Measurements from ENCODE around the gene MCTS1. TPM values are rescaled to one million over a fixed set of nuclear protein-coding genes. Genes with fewer than 3 reads are reported as not detected.
"Not testable (repeated sequence)": the region's sequence is repeated elsewhere in the genome, so short reads cannot be mapped to it uniquely, and the experiment has no call there.

MCTS1 gene
- total RNA-seq, 1 donor from 2014 or later, result 27.2 TPM

DNA sequence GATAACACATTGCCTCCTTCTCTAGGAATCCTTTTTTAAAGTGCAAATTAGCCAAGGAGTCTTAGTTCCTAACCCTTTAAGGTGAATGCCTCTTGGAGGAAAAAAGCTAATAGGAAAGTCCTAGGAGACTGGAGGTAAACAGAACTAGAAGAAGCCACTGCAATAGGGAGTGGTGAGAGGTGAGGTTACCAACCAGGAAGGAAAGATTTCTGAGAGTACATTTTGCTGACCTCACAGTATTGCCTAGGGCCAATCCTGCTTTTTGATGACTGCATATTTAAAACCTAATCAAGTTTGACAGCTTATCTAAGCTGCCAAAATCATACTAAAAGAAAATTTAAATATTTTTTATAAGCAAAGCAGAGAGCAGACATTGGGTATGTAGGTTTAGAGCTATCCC lies 35.9 kb upstream of the MCTS1 start:
- Histone ChIP-seq H3K9ac (no peak overlapping the region), H3K27ac (no peak overlapping the region), H4K20me1 (ENCODE audit: low read depth) (no peaks in the 10 kb centered on the region), H3K4me3 (no peak overlapping the region), H3K27me3 (no peaks in the 10 kb centered on the region), H2AFZ (replicated peaks) (no peak overlapping the region), H3F3A (ENCODE audit: low read depth) (no peaks in the 10 kb centered on the region), H3K4me2 (no peak overlapping the region), H3K79me2 (ENCODE audit: low read depth) (no peaks in the 10 kb centered on the region), H3K4me1 (no peaks in the 10 kb centered on the region), H3K36me3 (no peaks in the 10 kb centered on the region), H3K9me3 (ENCODE audit: low read depth) (peaks cover 4% of the 10 kb centered on the region)
- H3K9me3 Mint-ChIP-seq, result peaks cover 2% of the 10 kb centered on the region
- H3K4me3 Mint-ChIP-seq, result no peak overlapping the region
- DNase-seq (ENCODE audit: low spot score), result no peak
- TF ChIP-seq EZH2 (IDR thresholded peaks at IDR 0.05) (no peak), CTCF (IDR thresholded peaks at IDR 0.05) (no peak), EZH2phosphoT487 (IDR thresholded peaks at IDR 0.05) (no peak)
- H3K4me1 Mint-ChIP-seq, result no peaks in the 10 kb centered on the region
- H3K36me3 Mint-ChIP-seq, result no peaks in the 10 kb centered on the region
- no peak overlapping the region for H3K27ac Mint-ChIP-seq
- peaks cover 3% of the 10 kb centered on the region for H3K27me3 Mint-ChIP-seq (ENCODE audit: insufficient read depth, low read depth)

DNA sequence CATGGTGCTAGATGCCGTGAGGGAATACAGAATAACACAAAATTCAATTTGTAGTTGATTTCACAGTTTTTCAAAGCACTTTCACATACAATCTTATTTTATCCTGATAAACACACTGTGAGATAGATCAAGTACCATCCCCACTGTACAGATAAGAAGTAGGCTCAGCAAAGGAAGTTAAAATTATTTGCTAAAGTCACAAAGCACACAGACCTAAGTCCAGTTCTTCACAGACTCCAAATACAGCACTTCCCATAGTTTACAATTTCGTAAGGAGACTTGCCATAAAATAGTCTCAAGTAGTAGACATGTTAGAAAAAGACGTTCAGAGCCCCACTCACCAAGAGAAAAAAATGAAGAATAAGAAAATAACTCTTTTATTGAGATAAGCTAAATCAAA lies 35.3 kb upstream of the MCTS1 start:
- Histone ChIP-seq H3F3A (ENCODE audit: low read depth) (no peaks in the 10 kb centered on the region), H3K27me3 (no peaks in the 10 kb centered on the region), H3K4me2 (no peak overlapping the region), H3K79me2 (ENCODE audit: low read depth) (no peaks in the 10 kb centered on the region), H3K4me1 (no peaks in the 10 kb centered on the region), H3K9me3 (ENCODE audit: low read depth) (peaks cover 4% of the 10 kb centered on the region), H3K36me3 (no peaks in the 10 kb centered on the region), H3K4me3 (no peak overlapping the region), H3K9ac (no peak overlapping the region), H3K27ac (no peak overlapping the region), H4K20me1 (ENCODE audit: low read depth) (no peaks in the 10 kb centered on the region), H2AFZ (replicated peaks) (no peak overlapping the region)
- TF ChIP-seq CTCF (IDR thresholded peaks at IDR 0.05) (no peak), EZH2 (IDR thresholded peaks at IDR 0.05) (no peak), EZH2phosphoT487 (IDR thresholded peaks at IDR 0.05) (no peak)
- Mint-ChIP-seq H3K27ac (no peak overlapping the region), H3K4me3 (no peak overlapping the region), H3K9me3 (peaks cover 2% of the 10 kb centered on the region), H3K4me1 (no peaks in the 10 kb centered on the region), H3K27me3 (ENCODE audit: insufficient read depth, low read depth) (peaks cover 3% of the 10 kb centered on the region), H3K36me3 (no peaks in the 10 kb centered on the region)
- DNase-seq (ENCODE audit: low spot score), result no peak

DNA sequence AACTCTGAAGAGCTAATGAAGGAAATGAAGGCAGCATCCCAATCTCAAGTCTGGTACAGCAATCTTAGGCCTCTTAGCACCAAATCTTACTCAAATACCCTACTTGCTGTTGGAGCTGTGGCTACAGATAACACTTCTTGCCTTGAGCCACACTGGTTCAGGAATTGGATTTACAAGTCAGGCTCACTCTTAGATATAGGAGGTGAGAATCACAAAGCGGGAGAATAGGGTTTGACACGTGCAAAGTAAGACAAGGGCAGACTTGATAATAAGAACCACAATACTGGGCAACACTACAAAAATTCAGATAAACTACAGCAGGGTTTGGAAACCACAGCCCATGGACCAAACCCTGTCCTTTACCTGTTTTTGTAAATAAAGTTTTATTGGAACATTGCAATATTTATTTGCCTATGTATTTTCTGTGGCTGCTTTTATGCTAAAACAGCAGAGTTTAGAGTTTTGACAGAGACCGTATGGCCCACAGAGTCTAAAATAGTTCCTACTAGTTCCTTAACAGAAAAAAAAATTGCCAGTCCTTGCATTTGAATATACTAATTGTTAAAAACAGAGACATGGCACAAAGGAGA lies 33.8 kb upstream of the MCTS1 start:
- no peak overlapping the region for H3K27ac Mint-ChIP-seq
- TF ChIP-seq EZH2phosphoT487 (IDR thresholded peaks at IDR 0.05) (no peak), CTCF (IDR thresholded peaks at IDR 0.05) (no peak), EZH2 (IDR thresholded peaks at IDR 0.05) (no peak)
- no peaks in the 10 kb centered on the region for H3K79me2 ChIP-seq (ENCODE audit: low read depth)
- H3K4me1 Mint-ChIP-seq, result no peaks in the 10 kb centered on the region
- no peaks in the 10 kb centered on the region for H3K4me1 ChIP-seq
- no peak overlapping the region for H2AFZ ChIP-seq (replicated peaks)
- H3K9ac ChIP-seq, result no peak overlapping the region
- H3K27me3 ChIP-seq, result no peaks in the 10 kb centered on the region
- no peak for DNase-seq (ENCODE audit: low spot score)
- no peak overlapping the region for H3K4me3 Mint-ChIP-seq
- H3F3A ChIP-seq (ENCODE audit: low read depth), result no peaks in the 10 kb centered on the region
- H4K20me1 ChIP-seq (ENCODE audit: low read depth), result no peaks in the 10 kb centered on the region
- no peaks in the 10 kb centered on the region for H3K36me3 ChIP-seq
- no peak overlapping the region for H3K27ac ChIP-seq
- H3K4me2 ChIP-seq, result no peak overlapping the region
- H3K4me3 ChIP-seq, result no peak overlapping the region
- peaks cover 3% of the 10 kb centered on the region for H3K27me3 Mint-ChIP-seq (ENCODE audit: insufficient read depth, low read depth)
- H3K36me3 Mint-ChIP-seq, result no peaks in the 10 kb centered on the region
- H3K9me3 ChIP-seq (ENCODE audit: low read depth), result peaks cover 4% of the 10 kb centered on the region
- H3K9me3 Mint-ChIP-seq, result peaks cover 2% of the 10 kb centered on the region

GRCh38 chrX:120573806-120574205 lies 30.1 kb upstream of the MCTS1 start:
- not testable (repeated sequence) for H3K27me3 Mint-ChIP-seq (ENCODE audit: insufficient read depth, low read depth); H3K9me3 Mint-ChIP-seq; H3K27ac Mint-ChIP-seq; H3K4me2 ChIP-seq; H3K27ac ChIP-seq; H3K36me3 ChIP-seq; H3K4me1 ChIP-seq; H3K27me3 ChIP-seq; H3K9ac ChIP-seq; H3K9me3 ChIP-seq (ENCODE audit: low read depth); H3K79me2 ChIP-seq (ENCODE audit: low read depth); H3K4me1 Mint-ChIP-seq; H3K4me3 Mint-ChIP-seq; H3F3A ChIP-seq (ENCODE audit: low read depth); H2AFZ ChIP-seq (replicated peaks); H3K4me3 ChIP-seq; DNase-seq (ENCODE audit: low spot score); H4K20me1 ChIP-seq (ENCODE audit: low read depth); H3K36me3 Mint-ChIP-seq
